GM18867 (cell line): ENCODE results near the gene EGFL8.
"Not testable (repeated sequence)": the region's sequence is repeated elsewhere in the genome, so short reads cannot be mapped to it uniquely, and the experiment has no call there.

Experiments used
- ATAC-seq: cut with Tn5 transposase; IDR thresholded peaks from one replicate; pipeline ENCODE4 v1.9.1; 2021; ENCODE audit warnings: mild to moderate bottlenecking, moderate library complexity; ENCODE audit not compliant: unreplicated experiment

The EGFL8 gene

DNA sequence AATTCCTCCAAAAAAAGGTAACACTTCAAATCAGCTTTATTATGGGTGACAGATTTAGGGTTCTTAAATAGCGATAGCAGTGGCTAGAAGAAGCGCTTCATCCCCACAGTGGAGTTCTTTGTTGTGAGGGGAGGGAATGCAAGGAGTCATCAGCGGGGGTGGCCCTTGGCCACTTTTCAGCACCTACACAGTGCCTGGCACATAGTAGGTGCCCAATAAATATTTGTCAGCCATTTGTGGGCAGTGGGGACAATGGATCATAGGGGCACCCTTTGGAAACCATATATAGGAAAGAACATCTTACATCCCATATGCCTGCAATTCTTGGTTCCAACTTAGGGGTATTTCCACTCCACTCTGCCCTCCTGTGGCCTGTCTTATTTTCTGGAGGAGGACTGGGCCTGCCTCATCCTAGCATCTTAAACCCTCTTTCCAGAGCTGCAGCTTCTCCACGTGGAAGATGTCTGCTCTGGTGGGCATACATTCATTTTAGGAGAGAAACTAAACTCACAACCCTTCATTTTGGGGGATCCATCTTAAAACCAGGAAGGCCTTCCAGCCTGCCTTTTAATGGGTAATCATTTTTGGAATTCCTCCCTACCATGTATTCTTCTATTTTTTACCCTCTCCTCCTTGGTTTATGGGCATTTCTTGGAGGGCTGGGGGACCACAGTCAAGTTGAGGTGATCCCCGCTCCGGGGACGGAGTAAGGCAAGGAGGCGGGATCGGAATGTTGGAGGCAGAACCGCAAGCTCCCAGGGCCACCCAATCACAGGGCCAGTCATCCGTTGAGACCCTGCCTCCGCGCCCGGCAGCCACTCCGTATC, 30.6 kb downstream of the EGFL8 start:
- no peak for ATAC-seq

DNA sequence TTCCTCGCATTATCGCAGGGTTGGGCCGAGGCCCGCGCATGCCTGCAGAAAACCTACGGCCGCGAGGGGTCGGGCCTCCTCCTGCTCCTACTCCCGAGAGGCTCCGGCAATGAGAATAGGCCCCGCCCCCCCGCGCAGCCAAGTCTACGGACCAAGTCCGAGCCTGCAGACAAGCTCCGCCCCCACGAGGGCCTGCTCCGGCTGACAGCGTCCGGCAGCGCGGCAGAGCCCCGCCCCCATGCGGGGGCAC, 31.2 kb downstream of the EGFL8 start:
- ATAC-seq, result peak; percentile 75

DNA sequence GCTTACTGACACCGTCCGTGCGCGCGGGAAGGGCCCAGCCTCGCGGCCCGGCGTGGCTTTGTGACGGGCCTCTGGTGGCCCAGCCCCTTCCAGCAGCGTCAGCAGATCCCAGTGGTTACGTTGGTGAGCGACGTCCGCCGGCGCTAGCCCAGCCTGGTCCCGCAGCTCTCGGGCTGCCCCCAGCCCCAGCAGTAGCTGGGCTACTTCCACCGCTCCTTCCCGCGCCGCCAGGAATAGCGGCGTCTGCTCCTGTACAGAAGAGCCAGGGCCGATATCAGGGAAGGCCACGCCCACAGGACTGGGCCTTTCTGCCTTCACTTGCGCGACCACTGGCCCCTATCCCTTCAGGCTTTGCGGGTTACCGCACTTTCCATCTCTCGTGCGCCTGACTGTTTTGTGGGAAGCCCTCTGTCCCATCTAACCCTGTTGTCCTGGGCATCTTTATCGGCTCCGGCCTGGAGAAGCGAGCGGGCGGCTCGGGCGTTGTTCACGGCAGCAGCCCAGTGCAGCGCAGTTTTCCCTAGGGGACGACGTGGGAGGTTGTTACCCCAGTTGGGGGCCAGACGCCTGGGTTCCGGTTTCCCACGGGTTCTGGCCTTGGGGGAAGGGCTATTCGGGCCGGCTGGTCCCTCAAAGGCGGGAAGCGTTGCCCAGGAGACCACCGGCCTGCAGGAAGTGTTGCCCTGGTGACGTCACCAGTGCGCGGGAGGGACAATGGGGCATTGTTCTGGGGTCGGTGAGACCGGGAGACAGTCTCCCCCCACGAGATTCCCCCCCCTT, 31.7 kb downstream of the EGFL8 start:
- ATAC-seq, result peak; percentile 79

DNA sequence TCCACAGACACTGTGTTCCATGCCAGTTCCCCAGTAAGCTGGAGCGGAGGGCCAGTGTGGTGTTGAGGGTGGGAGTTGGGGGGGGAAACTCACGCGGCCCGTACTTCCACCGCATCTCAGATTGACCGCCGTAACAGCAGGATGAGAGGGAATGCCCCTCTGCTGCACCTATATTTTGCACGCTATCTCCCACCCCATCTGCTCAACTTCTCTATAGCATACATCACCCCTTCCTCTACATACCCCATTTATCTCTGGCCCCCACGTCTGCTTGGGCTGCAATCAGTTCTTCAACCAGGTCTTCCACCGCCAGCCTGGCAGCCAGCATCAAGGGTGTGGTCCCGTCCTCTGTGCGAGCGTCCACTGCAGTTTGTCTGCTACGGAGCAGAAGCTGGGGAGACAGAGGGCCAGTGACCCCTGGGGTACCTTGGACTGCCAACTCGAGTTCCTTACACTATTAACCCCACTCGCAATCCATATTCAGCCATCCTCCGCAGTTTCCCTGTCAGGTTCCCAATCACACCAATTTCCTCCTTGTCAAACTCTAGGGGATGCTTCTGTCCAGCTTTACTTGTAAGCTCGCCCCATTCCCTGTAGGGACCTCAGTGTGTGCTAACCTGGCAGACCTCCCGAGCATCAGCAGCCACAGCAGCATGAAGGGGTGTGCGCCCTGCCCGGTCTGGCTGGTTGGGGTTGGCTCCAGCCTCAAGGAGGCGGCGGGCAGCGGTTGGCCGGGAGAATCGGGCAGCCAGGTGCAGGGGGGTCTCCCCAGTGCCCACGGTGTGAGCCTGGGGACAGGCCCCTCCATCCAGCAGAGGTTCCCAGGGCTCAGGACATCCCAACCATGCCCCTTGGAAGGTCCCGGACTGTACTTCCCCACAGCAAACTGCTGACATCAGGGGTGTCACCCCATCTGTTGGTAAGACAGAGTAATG, 32.6 kb downstream of the EGFL8 start:
- no peak for ATAC-seq

GRCh38 chr6:32198345-32198696, 33.9 kb downstream of the EGFL8 start:
- no peak for ATAC-seq

- ATAC-seq, result no peak
These were observed 34.5 kb downstream of the EGFL8 start for GRCh38 chr6:32198866-32199265.

DNA sequence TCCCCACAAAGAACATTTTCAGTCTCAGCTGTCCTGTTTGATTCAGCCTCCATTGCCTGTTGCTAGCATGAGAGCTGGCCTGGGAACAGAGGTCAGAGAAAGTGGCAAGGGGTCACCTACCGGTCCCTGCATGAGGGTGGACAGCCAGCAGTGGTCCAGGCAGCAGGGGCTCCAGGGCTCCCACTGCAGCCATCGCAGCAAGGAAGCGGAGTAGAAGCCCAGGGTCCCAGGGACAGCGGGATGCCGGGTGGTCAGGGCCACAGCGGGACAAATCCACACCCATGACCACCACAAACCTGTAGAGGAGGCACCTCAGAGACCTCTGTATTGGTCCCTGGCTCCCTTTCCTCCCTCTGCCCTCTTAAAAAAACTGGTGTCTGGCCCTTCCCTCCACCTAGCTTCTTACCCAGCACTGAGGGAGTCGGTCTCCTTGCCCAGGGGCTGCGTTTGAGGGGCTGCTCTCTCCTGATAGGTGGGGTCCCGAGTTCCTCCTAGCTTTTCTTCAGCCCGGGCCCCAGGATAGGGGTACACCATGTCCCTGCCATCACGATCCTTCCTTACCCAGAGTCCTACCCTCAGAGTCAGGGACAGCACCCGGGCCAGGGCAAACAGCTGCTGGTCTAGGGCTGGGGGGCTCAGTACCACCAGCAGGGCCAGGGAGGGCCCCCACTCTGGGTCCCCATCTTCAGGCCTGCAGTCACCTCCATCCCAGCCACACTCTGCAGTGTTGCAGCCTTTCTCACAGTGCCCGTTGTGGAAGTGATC, 36.5 kb downstream of the EGFL8 start:
- no peak for ATAC-seq

- no peak for ATAC-seq
These were observed 37.8 kb downstream of the EGFL8 start for GRCh38 chr6:32202186-32202585.

GRCh38 chr6:32203426-32204267, 39.3 kb downstream of the EGFL8 start:
- no peak for ATAC-seq

DNA sequence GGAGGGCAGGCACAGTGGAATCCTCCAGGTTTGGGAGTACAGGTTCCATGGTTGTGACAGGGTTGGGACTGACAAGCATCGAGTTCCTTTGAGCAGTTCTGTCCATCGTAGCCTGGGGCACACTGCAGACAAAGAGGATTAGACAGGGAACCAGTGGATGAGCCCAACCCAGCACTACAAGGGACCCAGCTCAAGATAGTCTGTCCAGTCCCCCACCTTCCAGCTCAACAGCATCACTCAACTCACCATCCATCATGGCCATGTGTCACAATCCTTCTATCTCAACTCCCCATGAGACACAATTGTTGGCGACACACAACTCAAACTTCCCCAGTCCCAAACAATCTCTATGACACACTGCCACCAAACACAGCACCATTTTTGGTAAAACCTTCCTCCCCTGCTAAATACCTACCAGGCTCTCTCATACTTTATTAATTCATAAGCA, 39.9 kb downstream of the EGFL8 start:
- no peak for ATAC-seq

GRCh38 chr6:32208996-32209395, 44.6 kb downstream of the EGFL8 start:
- no peak for ATAC-seq

DNA sequence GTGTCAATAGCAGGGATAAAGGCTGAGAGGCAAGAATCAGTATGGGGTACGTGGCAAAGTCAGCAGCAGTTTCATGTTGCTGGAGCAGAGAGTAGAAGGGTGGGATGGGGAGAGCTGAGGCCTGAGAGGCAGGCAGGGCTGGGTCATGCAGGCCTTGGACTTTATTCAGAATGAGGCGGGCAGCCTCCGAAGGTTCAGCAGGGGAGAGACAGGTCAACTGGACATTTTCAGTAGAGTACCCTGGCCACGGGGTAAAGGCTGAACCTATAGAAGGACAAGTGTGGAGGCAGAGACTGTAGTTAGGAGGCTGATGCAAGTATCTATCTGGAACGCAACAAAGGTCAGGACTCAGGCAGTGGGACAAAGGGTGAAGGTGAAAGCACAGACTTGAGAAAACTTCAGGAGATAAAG, 45.8 kb downstream of the EGFL8 start:
- ATAC-seq, result no peak

DNA sequence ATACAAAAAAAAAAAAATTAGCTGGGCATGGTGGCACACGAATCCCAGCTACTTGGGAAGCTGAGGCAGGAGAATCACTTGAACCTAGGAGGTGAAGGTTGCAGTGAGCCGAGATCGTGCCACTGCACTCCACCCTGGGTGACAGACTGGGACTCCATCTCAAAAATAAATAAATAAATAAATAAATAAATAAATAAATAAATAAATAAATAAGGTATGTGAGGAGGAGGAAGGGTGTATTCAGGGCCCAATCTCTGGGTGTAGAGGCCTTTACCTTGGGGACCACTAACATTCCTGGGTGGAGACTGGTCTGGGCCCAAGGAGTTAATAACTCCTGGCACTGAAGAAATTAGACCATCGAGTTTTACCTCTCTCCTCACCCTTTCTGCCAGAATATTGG, 47.0 kb downstream of the EGFL8 start:
- ATAC-seq, result not testable (repeated sequence)

- no peak for ATAC-seq
These were observed 47.8 kb downstream of the EGFL8 start for GRCh38 chr6:32212076-32212760.

DNA sequence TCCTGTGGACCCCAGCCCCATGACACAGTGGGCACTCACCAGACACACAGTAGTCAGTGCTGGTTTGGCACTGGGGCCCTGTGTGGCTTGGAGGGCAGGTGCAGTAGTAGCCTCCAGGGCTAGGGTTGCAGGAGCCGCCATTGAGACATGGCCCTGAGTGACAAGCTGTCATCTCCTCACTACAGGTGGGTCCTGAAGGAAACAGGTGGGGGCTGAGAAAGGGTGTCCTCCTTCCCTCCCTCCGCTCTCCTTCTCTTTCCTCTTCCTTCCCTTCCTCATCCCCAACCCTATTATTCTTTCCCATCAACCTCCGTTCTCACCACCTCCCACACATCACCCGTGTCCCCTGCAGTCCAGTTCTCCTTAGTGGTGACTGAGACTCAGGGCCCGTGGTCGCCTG, 49.3 kb downstream of the EGFL8 start:
- no peak for ATAC-seq

GRCh38 chr6:32214126-32214525, 49.7 kb downstream of the EGFL8 start:
- ATAC-seq, result no peak

DNA sequence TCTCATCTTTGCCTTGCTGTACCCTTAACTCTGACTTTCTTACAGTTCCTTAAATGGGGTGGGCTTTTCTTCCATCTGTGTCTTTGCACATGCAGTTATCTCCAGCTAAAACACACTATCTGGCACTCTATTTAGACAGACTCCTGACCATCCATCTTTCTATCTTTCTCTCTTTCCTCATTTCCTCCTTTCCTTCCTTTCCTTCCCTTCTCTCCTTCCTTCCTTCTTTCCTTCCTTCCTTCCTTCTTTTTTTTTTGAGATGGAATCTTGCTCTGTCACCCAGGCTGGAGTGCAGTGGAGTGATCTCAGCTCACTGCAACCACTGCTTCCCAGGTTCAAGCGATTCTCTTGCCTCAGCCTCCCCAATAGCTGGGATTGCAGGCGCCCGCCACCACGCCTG, 51.2 kb downstream of the EGFL8 start:
- ATAC-seq, result no peak

DNA sequence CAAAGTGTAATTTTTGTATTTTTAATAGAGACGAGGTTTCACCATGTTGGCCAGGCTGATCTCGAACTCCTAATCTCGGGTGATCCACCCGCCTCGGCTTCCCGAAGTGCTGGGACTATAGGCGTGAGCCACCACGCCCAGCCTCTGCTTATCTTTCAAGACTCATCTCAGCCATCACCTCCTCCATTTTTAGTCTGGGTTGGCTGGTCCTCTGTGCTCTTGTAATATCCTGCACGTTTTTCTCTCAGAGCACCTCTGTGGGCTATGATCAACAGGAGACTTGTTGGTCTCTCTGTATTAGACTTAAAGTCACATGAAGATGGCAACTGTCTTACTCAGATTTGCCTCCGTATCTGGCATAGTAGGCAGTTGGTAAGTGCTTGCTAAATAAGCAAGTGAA, 51.9 kb downstream of the EGFL8 start:
- ATAC-seq, result no peak

GRCh38 chr6:32216998-32217397, 52.6 kb downstream of the EGFL8 start:
- no peak for ATAC-seq
